WTC11 (cell line): Measurements from ENCODE around the gene NXPE3. TPM values are rescaled to one million over a fixed set of nuclear protein-coding genes. Genes with fewer than 3 reads are reported as not detected.

Experiments
- ATAC-seq: fragments of 200-7000 bp; cut with Tn5 transposase; 2 replicates; pipeline ENCODE4 v1.10.0; 2021; ENCODE audit warnings: mild to moderate bottlenecking, moderate library complexity
- CTCF ChIA-PET: fragments of 300-600 bp; sonication (Branson Sonifier 250); formaldehyde crosslinking; loops from one replicate; lab custom pipeline; 2021; ENCODE audit warnings: antibody characterized with exemption; lab: Charles Lee
- POLR2A ChIA-PET: fragments of 350-600 bp; sonication (Branson Sonifier 250); formaldehyde crosslinking; loops from one replicate; lab custom pipeline; 2021; ENCODE audit warnings: antibody characterized with exemption; lab: Charles Lee
- DNase-seq: peaks from one replicate; pipeline ENCODE4 v3.0.0; 2021; ENCODE audit warnings: low spot score
- H3K27ac Mint-ChIP-seq: 2 replicates; pipeline ENCODE4 v1.8.0; 2021; ENCODE audit warnings: mixed read lengths
- H3K27me3 Mint-ChIP-seq: 2 replicates; pipeline ENCODE4 v1.8.0; 2021; ENCODE audit warnings: low read depth, mild to moderate bottlenecking, moderate library complexity, mixed read lengths
- H3K36me3 Mint-ChIP-seq: 2 replicates; pipeline ENCODE4 v1.8.0; 2021; ENCODE audit warnings: mixed read lengths
- H3K4me1 Mint-ChIP-seq: 2 replicates; pipeline ENCODE4 v1.8.0; 2022; ENCODE audit warnings: mixed read lengths
- H3K4me3 Mint-ChIP-seq: 2 replicates; pipeline ENCODE4 v1.8.0; 2021; ENCODE audit warnings: mild to moderate bottlenecking, moderate library complexity, mixed read lengths
- H3K9me3 Mint-ChIP-seq: 2 replicates; pipeline ENCODE4 v1.8.0; 2021; ENCODE audit warnings: mixed read lengths
- CBFB ChIP-seq: sonication (generic); formaldehyde crosslinking; IDR thresholded peaks from 2 replicates; pipeline ENCODE4 v1.8.1; 2022; ENCODE audit warnings: mild to moderate bottlenecking, low read depth, missing genetic modification reagents
- CREM ChIP-seq: sonication (generic); formaldehyde crosslinking; IDR thresholded peaks from 2 replicates; pipeline ENCODE4 v1.8.1; 2022; ENCODE audit warnings: mild to moderate bottlenecking, missing genetic modification reagents, moderate library complexity
- EMX1 ChIP-seq: fragments of 250-450 bp; sonication (Bioruptor Pico); IDR thresholded peaks from 2 replicates; pipeline ENCODE4 v1.8.0; 2021; ENCODE audit warnings: mild to moderate bottlenecking
- ERG ChIP-seq: fragments of 250-450 bp; sonication (Bioruptor Pico); IDR thresholded peaks from 2 replicates; pipeline ENCODE4 v1.8.0; 2021; ENCODE audit warnings: mild to moderate bottlenecking
- ESRRA ChIP-seq: sonication (generic); formaldehyde crosslinking; IDR thresholded peaks from 2 replicates; pipeline ENCODE4 v1.8.1; 2022; ENCODE audit warnings: mild to moderate bottlenecking, missing genetic modification reagents, borderline replicate concordance
- GRHL2 ChIP-seq: fragments of 250-450 bp; sonication (Bioruptor Pico); IDR thresholded peaks from 2 replicates; pipeline ENCODE4 v1.8.0; 2022; ENCODE audit warnings: mild to moderate bottlenecking, moderate library complexity; ENCODE audit not compliant: insufficient replicate concordance, severe bottlenecking
- JUN ChIP-seq: sonication (generic); formaldehyde crosslinking; IDR thresholded peaks from 2 replicates; pipeline ENCODE4 v1.8.0; 2023; ENCODE audit warnings: mild to moderate bottlenecking, missing genetic modification reagents
- NR1H2 ChIP-seq: sonication (generic); formaldehyde crosslinking; IDR thresholded peaks from 2 replicates; pipeline ENCODE4 v1.9.0; 2021; ENCODE audit warnings: mild to moderate bottlenecking, moderate library complexity, missing genetic modification reagents
- SMAD3 ChIP-seq: sonication (generic); formaldehyde crosslinking; IDR thresholded peaks from 2 replicates; pipeline ENCODE4 v1.8.0; 2022; ENCODE audit warnings: missing genetic modification reagents, mild to moderate bottlenecking, borderline replicate concordance
- SMAD4 ChIP-seq: sonication (generic); formaldehyde crosslinking; IDR thresholded peaks from 2 replicates; pipeline ENCODE4 v1.8.0; 2022; ENCODE audit warnings: mild to moderate bottlenecking, missing genetic modification reagents
- TCF7 ChIP-seq: sonication (generic); formaldehyde crosslinking; IDR thresholded peaks from 2 replicates; pipeline ENCODE4 v1.8.0; 2022; ENCODE audit warnings: mild to moderate bottlenecking, low read depth, missing genetic modification reagents, moderate library complexity
- total RNA-seq: library from RNA; stranded (reverse); gene quantifications from 3 replicates; pipeline ENCODE4 v1.2.3, GENCODE V29; 2021
- TF ChIP-seq, protein P1 (sequence below): sonication (generic); formaldehyde crosslinking; IDR thresholded peaks from 2 replicates; pipeline ENCODE4 v1.8.1; 2022; ENCODE audit warnings: low read depth, missing genetic modification reagents, borderline replicate concordance
- TF ChIP-seq, protein P2 (sequence below): sonication (generic); formaldehyde crosslinking; conservative IDR thresholded peaks from 2 replicates; pipeline ENCODE4 v1.8.1; 2022; ENCODE audit warnings: mild to moderate bottlenecking, missing genetic modification reagents
- TF ChIP-seq, protein P3 (sequence below): fragments of 250-450 bp; sonication (Bioruptor Pico); IDR thresholded peaks from 2 replicates; pipeline ENCODE4 v1.9.0; 2021; ENCODE audit warnings: moderate library complexity, mild to moderate bottlenecking, inconsistent platforms, borderline replicate concordance
- TF ChIP-seq, protein P4 (sequence below): fragments of 250-450 bp; sonication (Bioruptor Pico); conservative IDR thresholded peaks from 2 replicates; pipeline ENCODE4 v1.9.0; 2021; ENCODE audit warnings: mild to moderate bottlenecking
- TF ChIP-seq, protein P5 (sequence below): fragments of 200-600 bp; IDR thresholded peaks from 2 replicates; pipeline ENCODE4 v1.8.0; 2022; ENCODE audit warnings: antibody characterized with exemption
- TF ChIP-seq, protein P6 (sequence below): sonication (generic); formaldehyde crosslinking; IDR thresholded peaks from 2 replicates; pipeline ENCODE4 v1.8.1; 2022; ENCODE audit warnings: mild to moderate bottlenecking, moderate library complexity, missing genetic modification reagents
- TF ChIP-seq, protein P7 (sequence below): sonication (generic); formaldehyde crosslinking; IDR thresholded peaks from 2 replicates; pipeline ENCODE4 v1.8.0; 2022; ENCODE audit warnings: mild to moderate bottlenecking, missing genetic modification reagents
- TF ChIP-seq, protein P8 (sequence below): fragments of 250-450 bp; sonication (Bioruptor Pico); IDR thresholded peaks from 2 replicates; pipeline ENCODE4 v2.1.2; 2022; ENCODE audit warnings: mild to moderate bottlenecking, moderate library complexity

Gene NXPE3
- total RNA-seq, 1 experiment from 2014 or later = 13.9 TPM

DNA sequence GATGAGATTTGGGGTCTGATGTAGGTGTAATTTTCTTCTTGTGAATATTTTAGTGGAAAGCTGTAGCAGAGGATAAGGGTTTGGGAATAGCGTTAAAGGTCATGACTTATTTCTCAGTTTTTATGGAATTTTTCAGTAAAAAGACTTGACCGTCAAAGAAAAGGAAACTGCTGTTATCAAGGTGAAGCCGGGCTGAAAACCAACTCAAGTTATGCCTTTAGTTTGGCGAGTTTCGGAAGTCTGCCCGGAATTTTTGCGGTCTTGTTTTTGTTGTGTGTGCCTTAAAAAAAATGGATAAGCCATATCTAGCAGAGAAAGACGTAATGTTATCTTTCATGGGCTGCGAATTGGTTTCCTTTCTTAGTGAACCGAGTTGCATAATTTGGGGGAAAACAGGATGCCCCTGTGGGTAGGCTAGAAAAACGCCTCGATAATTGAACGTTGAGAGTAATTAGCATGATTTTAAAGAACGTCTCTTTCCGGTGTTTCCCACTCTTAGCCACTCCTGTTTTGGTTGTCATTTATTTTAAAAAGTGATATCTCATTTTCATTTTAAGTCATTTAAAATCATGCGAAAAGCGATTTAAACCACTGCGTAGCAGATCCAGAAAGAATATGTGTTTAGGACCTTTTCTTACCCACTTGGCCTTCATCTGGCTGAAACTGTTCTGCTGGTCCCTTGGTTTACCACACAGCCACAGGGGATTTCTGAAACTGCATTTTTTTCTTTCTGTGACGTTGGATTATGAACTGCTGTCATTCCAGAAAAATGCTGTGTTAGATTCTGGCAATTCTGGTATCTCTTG, 71.4 kb downstream of the NXPE3 start:
- Mint-ChIP-seq H3K27ac (peak overlapping the region; percentile 77), H3K4me1 (peaks cover 39% of the 10 kb centered on the region), H3K9me3 (peaks cover 8% of the 10 kb centered on the region), H3K4me3 (peak overlapping the region; percentile 90), H3K27me3 (no peaks in the 10 kb centered on the region), H3K36me3 (peaks cover 44% of the 10 kb centered on the region)
- DNase-seq = no peak
- TF ChIP-seq CBFB (CRISPR knock-in tag) (no peak), TCF7 (CRISPR knock-in tag) (no peak), NR1H2 (CRISPR knock-in tag) (no peak), JUN (CRISPR knock-in tag) (no peak), GRHL2 (no peak), ERG (CRISPR knock-in tag) (no peak), ESRRA (no peak), SMAD4 (CRISPR knock-in tag) (no peak), CREM (CRISPR knock-in tag) (no peak), SMAD3 (CRISPR knock-in tag) (no peak), EMX1 (CRISPR knock-in tag) (no peak)
- TF ChIP-seq, protein P1, sequence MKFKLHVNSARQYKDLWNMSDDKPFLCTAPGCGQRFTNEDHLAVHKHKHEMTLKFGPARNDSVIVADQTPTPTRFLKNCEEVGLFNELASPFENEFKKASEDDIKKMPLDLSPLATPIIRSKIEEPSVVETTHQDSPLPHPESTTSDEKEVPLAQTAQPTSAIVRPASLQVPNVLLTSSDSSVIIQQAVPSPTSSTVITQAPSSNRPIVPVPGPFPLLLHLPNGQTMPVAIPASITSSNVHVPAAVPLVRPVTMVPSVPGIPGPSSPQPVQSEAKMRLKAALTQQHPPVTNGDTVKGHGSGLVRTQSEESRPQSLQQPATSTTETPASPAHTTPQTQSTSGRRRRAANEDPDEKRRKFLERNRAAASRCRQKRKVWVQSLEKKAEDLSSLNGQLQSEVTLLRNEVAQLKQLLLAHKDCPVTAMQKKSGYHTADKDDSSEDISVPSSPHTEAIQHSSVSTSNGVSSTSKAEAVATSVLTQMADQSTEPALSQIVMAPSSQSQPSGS = no peak
- TF ChIP-seq, protein P2, sequence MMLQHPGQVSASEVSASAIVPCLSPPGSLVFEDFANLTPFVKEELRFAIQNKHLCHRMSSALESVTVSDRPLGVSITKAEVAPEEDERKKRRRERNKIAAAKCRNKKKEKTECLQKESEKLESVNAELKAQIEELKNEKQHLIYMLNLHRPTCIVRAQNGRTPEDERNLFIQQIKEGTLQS (CRISPR knock-in tag) = no peak
- TF ChIP-seq, protein P3, sequence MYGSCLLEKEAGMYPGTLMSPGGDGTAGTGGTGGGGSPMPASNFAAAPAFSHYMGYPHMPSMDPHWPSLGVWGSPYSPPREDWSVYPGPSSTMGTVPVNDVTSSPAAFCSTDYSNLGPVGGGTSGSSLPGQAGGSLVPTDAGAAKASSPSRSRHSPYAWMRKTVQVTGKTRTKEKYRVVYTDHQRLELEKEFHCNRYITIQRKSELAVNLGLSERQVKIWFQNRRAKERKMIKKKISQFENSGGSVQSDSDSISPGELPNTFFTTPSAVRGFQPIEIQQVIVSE (CRISPR knock-in tag) = no peak
- TF ChIP-seq, protein P4, sequence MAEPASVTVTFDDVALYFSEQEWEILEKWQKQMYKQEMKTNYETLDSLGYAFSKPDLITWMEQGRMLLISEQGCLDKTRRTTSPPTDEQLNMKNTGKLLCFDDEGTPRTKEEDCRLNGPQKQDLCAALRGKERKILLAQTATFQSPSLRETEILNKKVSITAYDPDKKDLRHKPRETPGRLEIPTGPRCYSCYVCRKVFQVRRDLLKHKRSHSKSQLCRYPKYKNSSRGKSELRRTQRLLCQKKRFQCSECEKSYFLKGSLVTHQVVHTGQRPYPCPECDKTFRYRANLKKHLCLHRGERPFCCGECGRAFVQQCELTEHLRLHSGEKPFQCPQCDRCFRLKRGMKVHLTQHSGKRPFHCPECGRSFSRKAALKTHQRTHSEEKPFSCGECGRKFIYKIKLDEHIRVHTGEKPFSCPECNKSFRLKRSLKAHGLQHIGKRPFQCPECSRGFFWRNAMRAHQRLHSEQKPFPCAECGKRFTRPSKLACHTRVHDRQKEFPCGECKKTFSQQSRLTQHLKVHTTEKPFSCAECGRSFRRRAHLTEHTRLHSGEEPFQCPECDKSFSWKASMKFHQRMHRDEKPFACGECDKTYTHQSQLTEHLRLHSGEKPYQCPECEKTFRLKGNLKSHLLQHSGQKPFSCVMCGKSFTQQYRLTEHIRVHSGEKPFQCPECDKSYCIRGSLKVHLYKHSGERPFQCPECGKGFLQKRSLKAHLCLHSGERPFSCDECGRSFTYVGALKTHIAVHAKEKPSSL (CRISPR knock-in tag) = no peak
- TF ChIP-seq, protein P5, sequence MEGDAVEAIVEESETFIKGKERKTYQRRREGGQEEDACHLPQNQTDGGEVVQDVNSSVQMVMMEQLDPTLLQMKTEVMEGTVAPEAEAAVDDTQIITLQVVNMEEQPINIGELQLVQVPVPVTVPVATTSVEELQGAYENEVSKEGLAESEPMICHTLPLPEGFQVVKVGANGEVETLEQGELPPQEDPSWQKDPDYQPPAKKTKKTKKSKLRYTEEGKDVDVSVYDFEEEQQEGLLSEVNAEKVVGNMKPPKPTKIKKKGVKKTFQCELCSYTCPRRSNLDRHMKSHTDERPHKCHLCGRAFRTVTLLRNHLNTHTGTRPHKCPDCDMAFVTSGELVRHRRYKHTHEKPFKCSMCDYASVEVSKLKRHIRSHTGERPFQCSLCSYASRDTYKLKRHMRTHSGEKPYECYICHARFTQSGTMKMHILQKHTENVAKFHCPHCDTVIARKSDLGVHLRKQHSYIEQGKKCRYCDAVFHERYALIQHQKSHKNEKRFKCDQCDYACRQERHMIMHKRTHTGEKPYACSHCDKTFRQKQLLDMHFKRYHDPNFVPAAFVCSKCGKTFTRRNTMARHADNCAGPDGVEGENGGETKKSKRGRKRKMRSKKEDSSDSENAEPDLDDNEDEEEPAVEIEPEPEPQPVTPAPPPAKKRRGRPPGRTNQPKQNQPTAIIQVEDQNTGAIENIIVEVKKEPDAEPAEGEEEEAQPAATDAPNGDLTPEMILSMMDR = no peak
- TF ChIP-seq, protein P6, sequence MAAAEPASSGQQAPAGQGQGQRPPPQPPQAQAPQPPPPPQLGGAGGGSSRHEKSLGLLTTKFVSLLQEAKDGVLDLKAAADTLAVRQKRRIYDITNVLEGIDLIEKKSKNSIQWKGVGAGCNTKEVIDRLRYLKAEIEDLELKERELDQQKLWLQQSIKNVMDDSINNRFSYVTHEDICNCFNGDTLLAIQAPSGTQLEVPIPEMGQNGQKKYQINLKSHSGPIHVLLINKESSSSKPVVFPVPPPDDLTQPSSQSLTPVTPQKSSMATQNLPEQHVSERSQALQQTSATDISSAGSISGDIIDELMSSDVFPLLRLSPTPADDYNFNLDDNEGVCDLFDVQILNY = no peak
- TF ChIP-seq, protein P7, sequence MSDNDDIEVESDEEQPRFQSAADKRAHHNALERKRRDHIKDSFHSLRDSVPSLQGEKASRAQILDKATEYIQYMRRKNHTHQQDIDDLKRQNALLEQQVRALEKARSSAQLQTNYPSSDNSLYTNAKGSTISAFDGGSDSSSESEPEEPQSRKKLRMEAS (CRISPR knock-in tag) = no peak
- TF ChIP-seq, protein P8, sequence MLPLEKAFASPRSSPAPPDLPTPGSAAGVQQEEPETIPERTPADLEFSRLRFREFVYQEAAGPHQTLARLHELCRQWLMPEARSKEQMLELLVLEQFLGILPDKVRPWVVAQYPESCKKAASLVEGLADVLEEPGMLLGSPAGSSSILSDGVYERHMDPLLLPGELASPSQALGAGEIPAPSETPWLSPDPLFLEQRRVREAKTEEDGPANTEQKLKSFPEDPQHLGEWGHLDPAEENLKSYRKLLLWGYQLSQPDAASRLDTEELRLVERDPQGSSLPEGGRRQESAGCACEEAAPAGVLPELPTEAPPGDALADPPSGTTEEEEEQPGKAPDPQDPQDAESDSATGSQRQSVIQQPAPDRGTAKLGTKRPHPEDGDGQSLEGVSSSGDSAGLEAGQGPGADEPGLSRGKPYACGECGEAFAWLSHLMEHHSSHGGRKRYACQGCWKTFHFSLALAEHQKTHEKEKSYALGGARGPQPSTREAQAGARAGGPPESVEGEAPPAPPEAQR = no peak
- ChIA-PET CTCF (interaction anchor here (0.7 to 2.7 kb wide), 6 partner anchors 14 to 686 kb away, joined by 3 to 10 read pairs (median 4); no protein-coding TSS in a partner anchor), POLR2A (interaction anchor here (0.9 to 2.2 kb wide), 6 partner anchors 8 to 375 kb away, joined by 3 to 20 read pairs (median 4); no protein-coding TSS in a partner anchor)
- no peak for ATAC-seq
